ENCODE data around the gene PLEKHB2.
"Not testable (repeated sequence)": the region's sequence is repeated elsewhere in the genome, so short reads cannot be mapped to it uniquely, and the experiment has no call there.

Gene PLEKHB2, protein sequence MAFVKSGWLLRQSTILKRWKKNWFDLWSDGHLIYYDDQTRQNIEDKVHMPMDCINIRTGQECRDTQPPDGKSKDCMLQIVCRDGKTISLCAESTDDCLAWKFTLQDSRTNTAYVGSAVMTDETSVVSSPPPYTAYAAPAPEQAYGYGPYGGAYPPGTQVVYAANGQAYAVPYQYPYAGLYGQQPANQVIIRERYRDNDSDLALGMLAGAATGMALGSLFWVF

GRCh38 chr2:131105156-131105949 lies at the start of gene PLEKHB2:
Gene PLEKHB2, plus strand, starts transcription at chr2:131105336. Its CDS starts 15,606 bp downstream, at chr2:131120942.
- DNase-seq, result peak; percentile 77

GRCh38 chr2:131056204-131056931 lies 48.8 kb upstream of the PLEKHB2 start:
- DNase-seq, result no peak

GRCh38 chr2:131056932-131057287 lies 48.2 kb upstream of the PLEKHB2 start:
- DNase-seq, result no peak

- no peak for DNase-seq
Observed at GRCh38 chr2:131058214-131058843, 46.8 kb upstream of the PLEKHB2 start.

GRCh38 chr2:131058920-131059319 lies 46.2 kb upstream of the PLEKHB2 start:
- no peak for DNase-seq

GRCh38 chr2:131063501-131064283 lies 41.4 kb upstream of the PLEKHB2 start:
- no peak for DNase-seq

DNA sequence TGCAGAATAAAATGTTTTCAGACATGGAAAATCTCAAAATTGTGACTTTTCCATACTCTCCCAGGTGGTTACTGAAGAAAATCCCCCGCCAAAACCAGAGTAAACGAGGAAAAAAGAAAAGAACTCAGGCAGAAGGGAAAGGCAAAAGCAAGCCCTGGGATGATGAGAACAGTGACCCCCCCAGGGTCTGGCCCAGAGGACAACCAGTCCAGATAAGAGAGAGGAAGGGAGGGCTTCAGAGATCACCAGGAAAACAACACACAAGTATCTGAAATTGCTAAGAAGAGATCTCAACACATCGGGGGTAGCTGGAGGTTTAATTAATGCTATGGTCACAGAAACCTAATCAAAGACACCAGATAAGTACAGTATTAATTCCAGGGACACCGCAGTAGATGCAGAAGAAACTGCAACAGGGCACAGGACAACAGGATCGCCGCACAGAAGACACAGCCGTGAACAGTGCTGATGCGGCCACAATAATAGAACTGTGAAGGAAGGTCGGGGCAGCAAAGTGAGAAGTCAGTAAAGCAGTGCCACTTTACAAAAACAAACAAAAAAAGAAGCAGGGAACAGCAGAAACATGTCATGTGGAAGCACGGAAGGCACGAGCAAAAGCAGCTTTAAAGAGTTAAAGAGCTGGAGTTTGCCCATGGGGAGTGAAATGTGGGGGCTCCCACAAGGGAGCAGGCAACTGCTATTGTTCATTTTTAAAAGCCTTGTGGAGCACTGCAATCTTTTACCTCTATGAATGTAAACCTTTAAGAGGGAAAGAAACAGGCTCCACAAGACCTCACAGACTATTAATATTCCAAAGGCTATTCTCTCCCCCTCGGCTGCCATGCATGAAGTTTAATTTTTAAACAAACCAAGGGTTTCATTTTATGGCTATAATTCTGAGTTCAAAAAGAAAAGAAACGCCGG lies 40.3 kb upstream of the PLEKHB2 start:
- DNase-seq, result no peak

- no peak for DNase-seq
Observed at GRCh38 chr2:131067465-131068125, 37.5 kb upstream of the PLEKHB2 start.

DNA sequence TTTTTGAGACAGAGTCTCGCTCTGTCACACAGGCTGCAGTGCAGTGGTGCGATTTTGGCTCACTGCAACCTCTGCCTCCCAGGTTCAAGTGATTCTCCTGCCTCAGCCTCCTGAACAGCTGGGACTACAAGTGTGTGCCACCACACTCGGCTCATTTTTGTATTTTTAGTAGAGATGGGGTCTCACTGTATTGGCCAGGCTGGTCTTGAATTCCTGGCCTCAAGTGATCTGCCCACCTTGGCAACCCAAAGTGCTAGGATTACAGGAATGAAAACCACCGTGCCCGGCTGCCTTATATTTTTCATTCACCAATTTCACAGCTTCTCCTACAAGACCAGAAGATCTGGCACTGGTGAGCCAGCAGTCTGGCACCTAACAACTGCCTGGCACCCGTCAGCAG lies 37.0 kb upstream of the PLEKHB2 start:
- DNase-seq, result not testable (repeated sequence)

DNA sequence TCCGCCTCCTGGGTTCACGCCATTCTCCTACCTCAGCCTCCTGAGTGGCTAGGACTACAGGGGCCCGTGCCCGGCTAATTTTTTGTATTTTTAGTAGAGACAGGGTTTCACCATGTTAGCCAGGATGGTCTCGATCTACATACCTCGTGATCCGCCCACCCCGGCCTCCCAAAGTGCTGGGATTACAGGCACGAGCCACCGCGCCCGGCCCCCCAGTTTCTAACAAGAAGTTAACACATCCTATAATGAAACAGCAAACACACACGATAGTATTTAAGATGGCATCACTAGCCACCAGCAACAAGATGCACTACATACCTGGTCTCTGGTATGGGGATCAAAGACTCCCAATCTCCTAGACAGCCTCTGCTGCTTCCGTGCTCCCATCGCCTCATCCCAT lies 29.6 kb upstream of the PLEKHB2 start:
- DNase-seq, result not testable (repeated sequence)

GRCh38 chr2:131076707-131077106 lies 28.4 kb upstream of the PLEKHB2 start:
- DNase-seq, result no peak

- no peak for DNase-seq
Observed at GRCh38 chr2:131077182-131077846, 27.8 kb upstream of the PLEKHB2 start.

GRCh38 chr2:131077966-131078365 lies 27.2 kb upstream of the PLEKHB2 start:
- no peak for DNase-seq

DNA sequence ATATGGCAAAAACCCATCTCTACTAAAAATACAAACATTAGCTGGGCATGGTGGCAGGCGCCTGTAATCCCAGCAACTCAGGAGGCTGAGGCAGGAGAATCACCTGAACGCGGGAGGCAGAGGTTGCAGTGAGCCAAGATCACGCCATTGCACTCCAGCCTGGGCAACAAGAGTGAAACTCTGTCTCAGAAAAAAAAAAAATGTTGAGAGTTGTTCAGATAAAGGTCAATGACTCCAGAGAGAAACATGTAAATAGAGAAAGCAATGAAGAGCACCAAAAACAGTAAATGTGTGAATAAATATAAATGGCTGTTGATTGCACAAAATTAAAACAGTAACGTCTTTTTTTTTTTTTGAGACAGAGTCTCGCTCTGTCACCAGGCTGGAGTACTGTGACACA lies 25.2 kb upstream of the PLEKHB2 start:
- not testable (repeated sequence) for DNase-seq

DNA sequence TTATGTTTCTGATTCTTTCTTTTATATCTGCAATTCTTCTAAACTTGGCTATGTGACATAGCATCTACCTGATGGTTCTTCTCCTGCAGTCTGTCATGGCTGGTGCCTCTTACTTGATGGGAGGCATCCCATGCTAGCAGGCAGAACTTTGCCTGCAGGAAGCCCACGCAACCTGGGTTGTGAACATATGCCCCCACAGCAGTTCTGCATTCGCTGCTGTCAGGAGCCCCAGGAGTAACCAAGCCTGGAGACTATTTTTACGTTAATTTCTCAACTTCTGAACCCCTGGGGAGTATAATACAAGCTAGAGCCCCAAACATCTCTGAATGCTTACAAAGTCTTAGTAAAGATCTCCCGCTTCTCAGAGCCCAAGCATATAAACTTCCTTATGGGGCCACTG lies 23.9 kb upstream of the PLEKHB2 start:
- no peak for DNase-seq

DNA sequence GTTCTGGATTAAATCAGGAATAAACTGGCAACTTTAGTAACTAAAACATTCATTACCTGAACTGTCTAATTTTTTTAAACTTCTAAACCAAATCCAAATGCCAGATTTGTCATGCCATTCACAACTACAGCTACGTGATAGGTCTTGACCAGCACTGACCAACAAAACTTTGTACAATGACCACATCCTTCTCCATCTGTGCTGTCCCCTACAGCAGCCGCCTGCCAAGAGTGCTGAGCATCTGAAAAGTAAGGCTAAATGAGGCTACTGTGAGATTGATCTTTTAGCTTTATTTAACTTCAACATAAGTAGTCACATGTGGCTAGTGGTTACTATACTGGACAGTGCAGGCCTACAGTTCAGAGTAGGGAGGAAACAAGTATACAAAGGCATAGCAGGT lies 19.5 kb upstream of the PLEKHB2 start:
- no peak for DNase-seq

DNA sequence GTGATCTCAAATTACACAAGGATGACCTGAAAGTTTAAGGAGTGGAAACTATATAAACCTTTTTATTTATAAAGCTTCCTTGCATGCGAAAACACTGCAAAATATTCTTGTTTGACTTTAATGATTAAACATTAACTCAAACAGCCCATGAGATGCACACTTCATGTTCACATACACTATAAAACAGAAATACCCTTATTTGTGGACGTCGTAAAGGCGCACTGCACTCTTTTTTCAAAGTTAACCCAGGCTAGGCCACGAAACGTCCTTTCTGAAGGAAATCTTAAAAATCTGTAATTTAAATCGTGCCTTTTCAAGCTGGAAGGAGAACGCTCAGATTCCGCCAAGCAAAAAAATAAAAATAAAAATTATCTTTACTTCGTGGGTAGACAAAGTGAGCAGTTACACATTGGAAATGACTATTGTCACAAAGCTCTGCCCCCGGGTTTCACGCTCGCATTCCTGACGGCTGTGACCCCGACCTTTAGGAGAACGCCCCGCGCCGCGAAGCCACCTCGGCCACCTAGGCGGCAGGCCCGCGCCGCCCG lies 12.6 kb upstream of the PLEKHB2 start:
- DNase-seq, result no peak

DNA sequence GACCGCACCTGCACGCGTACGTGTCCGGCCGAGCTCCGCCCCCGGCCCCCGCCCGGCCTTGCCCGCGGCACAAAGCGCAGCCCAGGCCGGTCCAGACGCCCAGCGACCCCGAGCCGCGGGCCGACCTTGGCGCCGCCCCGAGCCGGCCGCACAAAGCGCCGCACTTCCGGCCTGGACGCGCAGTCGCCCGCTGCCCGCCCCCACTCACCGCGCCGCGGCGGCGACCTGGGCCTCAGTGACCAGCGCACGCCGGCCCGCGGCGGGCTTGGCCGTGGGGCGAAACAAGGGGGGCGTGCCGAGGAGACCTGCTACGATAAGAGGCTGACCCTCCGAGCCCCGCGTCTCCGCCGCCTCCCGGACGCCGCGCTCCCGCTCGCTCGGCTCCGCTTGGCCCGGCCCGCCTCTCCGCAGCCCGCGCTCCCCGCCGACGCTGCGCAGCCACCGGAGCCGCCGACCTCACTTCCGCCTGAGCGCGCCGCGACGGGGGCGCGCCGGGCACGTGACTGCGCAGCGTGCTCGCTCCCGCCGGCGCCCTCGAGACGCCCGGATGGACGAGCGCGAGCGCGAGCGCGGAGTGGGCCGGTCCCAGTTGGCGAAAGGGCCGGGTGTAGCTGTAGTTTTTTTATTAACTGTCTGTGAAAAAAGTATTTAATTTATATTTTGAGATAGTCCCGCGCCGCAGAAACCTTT lies 12.0 kb upstream of the PLEKHB2 start, which contains the start of gene FAM168B:
Gene FAM168B (minus strand): TSS at position 455 of the 690 bp plus-strand sequence. CDS start 10,814 bp downstream, outside the sequence.
- peak; percentile 29 for DNase-seq
